Osteoblast (primary cell): ENCODE measurements around the gene VRK3. TPM values are rescaled to one million over a fixed set of nuclear protein-coding genes. Genes with fewer than 3 reads are reported as not detected.
A peak's percentile ranks its signal among the peaks of the same experiment; 100 is the strongest.

Experiments used
- DNase-seq: peaks from one replicate; pipeline ENCODE4 v3.0.0; 2011; ENCODE audit warnings: low spot score, mixed read lengths; ENCODE audit not compliant: insufficient read length; ENCODE audit errors: missing footprints
- H2AFZ ChIP-seq: 2 replicates; pipeline ENCODE4 v1.6.0; 2011; ENCODE audit warnings: mild to moderate bottlenecking, low read length
- H3K27ac ChIP-seq: 2 replicates; pipeline ENCODE4 v1.5.1; 2011; ENCODE audit warnings: mild to moderate bottlenecking, low read depth, low read length, moderate library complexity
- H3K27me3 ChIP-seq: 2 replicates; pipeline ENCODE4 v1.6.0; 2012; ENCODE audit warnings: mild to moderate bottlenecking, control low read depth, inconsistent platforms, low read length, moderate library complexity; ENCODE audit not compliant: insufficient read depth
- H3K36me3 ChIP-seq: 2 replicates; pipeline ENCODE4 v1.5.1; 2011; ENCODE audit warnings: mild to moderate bottlenecking, low read length, control low read depth, moderate library complexity; ENCODE audit not compliant: insufficient read depth
- H3K4me1 ChIP-seq: 2 replicates; pipeline ENCODE4 v1.5.1; 2011; ENCODE audit warnings: mild to moderate bottlenecking, low read length, control low read depth, moderate library complexity; ENCODE audit not compliant: insufficient read depth
- H3K4me2 ChIP-seq: 2 replicates; pipeline ENCODE4 v1.6.0; 2011; ENCODE audit warnings: mild to moderate bottlenecking, low read length; ENCODE audit not compliant: insufficient read depth
- H3K4me3 ChIP-seq: fragments of 200-600 bp; sonication (generic); 3 replicates; pipeline ENCODE4 v1.5.1; 2012; ENCODE audit warnings: mild to moderate bottlenecking, low read length, inconsistent platforms; ENCODE audit not compliant: insufficient read depth
- H3K79me2 ChIP-seq: 2 replicates; pipeline ENCODE4 v1.6.0; 2012; ENCODE audit warnings: mild to moderate bottlenecking, low read length, control low read depth, inconsistent platforms; ENCODE audit not compliant: insufficient read depth
- H3K9me3 ChIP-seq: 2 replicates; pipeline ENCODE4 v1.5.1; 2011; ENCODE audit warnings: low read depth, low read length, control low read depth
- H4K20me1 ChIP-seq: 2 replicates; pipeline ENCODE4 v1.6.0; 2012; ENCODE audit warnings: mild to moderate bottlenecking, low read length, control low read depth; ENCODE audit not compliant: insufficient read depth
- total RNA-seq: library from RNA; depleted of rRNA; stranded (reverse); fragments of >200 nt; gene quantifications from 2 replicates; pipeline ENCODE4 v1.2.3, GENCODE V29; 2012
- TF ChIP-seq, protein P1 (sequence below): IDR thresholded peaks from 2 replicates; pipeline ENCODE4 v1.5.1; 2011; ENCODE audit warnings: mild to moderate bottlenecking, low read depth, low read length, moderate library complexity; ENCODE audit errors: extremely low read depth

VRK3 gene
- total RNA-seq, 1 donor = 24.2 TPM

DNA sequence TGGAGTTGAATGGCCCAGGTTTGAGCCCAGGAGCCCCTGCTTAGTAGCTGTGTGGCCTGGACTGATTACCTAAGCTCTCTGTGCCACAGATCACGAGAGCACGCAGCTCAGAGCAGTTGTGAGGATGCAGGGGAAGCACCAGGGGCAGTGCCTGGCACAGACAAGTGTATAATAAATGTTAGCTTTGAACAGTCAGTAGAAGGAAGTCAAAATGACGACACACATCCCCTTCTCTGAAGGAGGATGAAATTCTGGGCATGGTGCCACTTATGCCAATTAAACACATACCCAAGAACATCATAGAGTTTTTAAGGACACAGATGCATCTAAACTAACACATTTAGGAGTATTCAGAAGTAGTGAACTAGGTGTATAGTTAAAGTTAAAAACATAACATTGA lies 39.3 kb downstream of the VRK3 start:
- H3K4me2 ChIP-seq = no peak overlapping the region
- H4K20me1 ChIP-seq = peaks cover 49% of the 10 kb centered on the region
- no peak overlapping the region for H3K27ac ChIP-seq
- H2AFZ ChIP-seq = no peak overlapping the region
- no peak for DNase-seq
- peaks cover 16% of the 10 kb centered on the region for H3K36me3 ChIP-seq
- no peak overlapping the region for H3K4me3 ChIP-seq
- H3K9me3 ChIP-seq = no peaks in the 10 kb centered on the region
- TF ChIP-seq, protein P1, sequence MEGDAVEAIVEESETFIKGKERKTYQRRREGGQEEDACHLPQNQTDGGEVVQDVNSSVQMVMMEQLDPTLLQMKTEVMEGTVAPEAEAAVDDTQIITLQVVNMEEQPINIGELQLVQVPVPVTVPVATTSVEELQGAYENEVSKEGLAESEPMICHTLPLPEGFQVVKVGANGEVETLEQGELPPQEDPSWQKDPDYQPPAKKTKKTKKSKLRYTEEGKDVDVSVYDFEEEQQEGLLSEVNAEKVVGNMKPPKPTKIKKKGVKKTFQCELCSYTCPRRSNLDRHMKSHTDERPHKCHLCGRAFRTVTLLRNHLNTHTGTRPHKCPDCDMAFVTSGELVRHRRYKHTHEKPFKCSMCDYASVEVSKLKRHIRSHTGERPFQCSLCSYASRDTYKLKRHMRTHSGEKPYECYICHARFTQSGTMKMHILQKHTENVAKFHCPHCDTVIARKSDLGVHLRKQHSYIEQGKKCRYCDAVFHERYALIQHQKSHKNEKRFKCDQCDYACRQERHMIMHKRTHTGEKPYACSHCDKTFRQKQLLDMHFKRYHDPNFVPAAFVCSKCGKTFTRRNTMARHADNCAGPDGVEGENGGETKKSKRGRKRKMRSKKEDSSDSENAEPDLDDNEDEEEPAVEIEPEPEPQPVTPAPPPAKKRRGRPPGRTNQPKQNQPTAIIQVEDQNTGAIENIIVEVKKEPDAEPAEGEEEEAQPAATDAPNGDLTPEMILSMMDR = no peak
- no peaks in the 10 kb centered on the region for H3K4me1 ChIP-seq
- H3K27me3 ChIP-seq = no peaks in the 10 kb centered on the region
- H3K79me2 ChIP-seq = no peaks in the 10 kb centered on the region

DNA sequence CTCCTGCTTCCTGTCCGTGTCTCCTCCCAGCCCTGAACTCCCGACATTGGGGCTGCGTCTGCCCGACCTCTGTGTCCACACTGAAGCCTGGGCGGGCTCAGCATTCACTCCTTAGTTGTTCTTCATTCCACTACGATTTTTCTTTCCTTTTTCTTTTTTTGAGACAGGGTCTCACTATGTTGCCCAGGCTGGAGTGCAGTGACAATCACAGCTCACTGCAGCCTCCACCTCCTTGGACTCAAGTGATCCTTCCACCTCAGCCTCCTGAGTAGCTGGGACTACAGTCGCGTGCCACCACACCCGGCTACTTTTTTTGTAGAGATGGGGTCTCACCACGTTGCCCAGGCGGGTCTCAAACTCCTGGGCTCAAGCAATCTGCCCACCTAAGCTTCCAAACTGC lies 40.7 kb downstream of the VRK3 start:
- H2AFZ ChIP-seq = no peak overlapping the region
- H3K27me3 ChIP-seq = no peaks in the 10 kb centered on the region
- no peak overlapping the region for H3K4me3 ChIP-seq
- H3K9me3 ChIP-seq = no peaks in the 10 kb centered on the region
- TF ChIP-seq, protein P1 = no peak
- H4K20me1 ChIP-seq = peaks cover 51% of the 10 kb centered on the region
- H3K4me1 ChIP-seq = no peaks in the 10 kb centered on the region
- H3K4me2 ChIP-seq = no peak overlapping the region
- peaks cover 14% of the 10 kb centered on the region for H3K36me3 ChIP-seq
- no peaks in the 10 kb centered on the region for H3K79me2 ChIP-seq
- DNase-seq = no peak
- no peak overlapping the region for H3K27ac ChIP-seq

DNA sequence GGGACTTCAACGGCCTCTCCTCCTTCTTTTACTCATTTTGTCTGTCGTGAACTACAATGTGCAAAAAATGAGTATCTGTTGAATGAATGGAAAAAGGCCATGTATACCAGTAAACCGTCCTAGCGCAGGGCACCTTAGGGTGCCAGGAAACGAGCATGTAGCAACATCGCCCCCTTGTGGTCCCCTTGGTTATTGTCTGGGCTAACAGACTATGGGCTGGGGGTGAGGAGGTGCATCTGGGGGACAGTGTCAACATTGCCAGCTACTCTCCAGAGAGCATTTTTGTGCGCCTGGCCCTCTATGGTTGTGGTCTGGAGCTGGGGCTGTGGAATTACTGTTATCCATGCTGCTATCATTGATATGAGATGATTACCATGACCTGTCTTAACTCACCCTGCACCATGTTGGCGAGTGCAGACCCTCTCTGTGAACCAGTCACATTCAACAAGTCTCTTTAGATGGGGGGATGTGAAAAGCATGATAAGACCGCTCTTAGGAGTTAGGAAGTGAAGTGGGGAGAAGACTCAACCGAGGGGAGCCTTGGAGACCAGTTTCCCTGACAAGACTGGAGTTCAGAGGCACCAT lies 41.4 kb downstream of the VRK3 start:
- TF ChIP-seq, protein P1 = peak; percentile 89
- H3K27ac ChIP-seq = no peak overlapping the region
- H3K27me3 ChIP-seq = no peaks in the 10 kb centered on the region
- H3K9me3 ChIP-seq = no peaks in the 10 kb centered on the region
- no peak overlapping the region for H3K4me2 ChIP-seq
- no peaks in the 10 kb centered on the region for H3K79me2 ChIP-seq
- H2AFZ ChIP-seq = no peak overlapping the region
- no peak overlapping the region for H3K4me3 ChIP-seq
- no peaks in the 10 kb centered on the region for H3K4me1 ChIP-seq
- H4K20me1 ChIP-seq = peaks cover 54% of the 10 kb centered on the region
- peaks cover 14% of the 10 kb centered on the region for H3K36me3 ChIP-seq
- DNase-seq = no peak

DNA sequence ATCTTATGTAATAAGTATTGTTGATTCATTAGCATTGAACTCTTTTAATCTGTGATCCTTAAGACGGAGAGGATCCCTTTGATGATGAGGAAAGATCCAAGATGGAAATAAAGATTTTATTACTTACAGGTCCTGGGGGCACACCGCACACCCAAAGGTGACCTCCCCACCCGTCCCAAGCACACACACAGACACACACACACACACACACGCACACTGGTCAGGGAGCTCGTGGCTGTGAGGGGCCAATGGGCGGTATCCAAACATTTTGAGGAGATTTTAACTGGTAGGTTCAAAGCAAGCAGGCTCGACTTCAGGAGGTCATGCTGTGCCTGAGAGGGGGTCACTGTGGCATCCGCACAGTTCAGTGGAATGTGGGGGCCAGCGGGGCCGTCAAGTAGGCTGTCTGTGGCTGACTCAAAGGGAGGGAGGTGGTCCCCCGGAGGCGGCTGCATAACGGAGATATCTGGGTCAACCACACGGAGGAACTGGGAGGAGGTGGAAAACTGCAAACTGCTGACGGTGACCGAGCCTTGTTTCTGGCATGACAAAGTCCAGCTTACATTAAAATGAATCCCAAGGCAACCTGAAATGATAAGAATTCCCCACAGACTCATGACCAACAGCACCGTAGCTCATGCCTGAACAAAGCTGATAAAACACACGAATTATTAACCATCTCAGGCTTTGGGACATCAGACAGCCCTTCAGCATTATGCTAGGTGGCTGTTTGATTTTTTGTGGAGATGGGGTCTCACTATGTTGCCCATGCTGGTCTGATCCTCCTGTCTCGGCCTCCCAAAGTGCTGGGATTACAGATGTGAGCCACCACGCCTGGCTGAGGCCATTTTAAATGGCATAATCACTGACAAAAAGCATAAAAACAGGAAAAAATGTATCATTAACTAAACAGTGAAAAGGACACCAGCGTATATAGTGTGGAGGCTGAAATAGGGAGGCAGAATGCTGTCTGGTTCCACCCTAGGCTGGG lies 43.3 kb downstream of the VRK3 start:
- Histone ChIP-seq H3K9me3 (no peaks in the 10 kb centered on the region), H3K27ac (no peak overlapping the region), H3K4me1 (no peaks in the 10 kb centered on the region), H3K4me2 (no peak overlapping the region), H2AFZ (no peak overlapping the region), H3K36me3 (peaks cover 11% of the 10 kb centered on the region), H3K27me3 (no peaks in the 10 kb centered on the region), H3K4me3 (no peak overlapping the region), H4K20me1 (peaks cover 43% of the 10 kb centered on the region), H3K79me2 (no peaks in the 10 kb centered on the region)
- DNase-seq = peak; percentile 38
- TF ChIP-seq, protein P1 = no peak
